H1 (cell line): ENCODE data around the gene FBXO34. TPM values are rescaled to one million over a fixed set of nuclear protein-coding genes. Genes with fewer than 3 reads are reported as not detected.

Source experiments
- CTCF ChIA-PET: fragments of 300-600 bp; sonication (Branson Sonifier 250); formaldehyde crosslinking; loops from one replicate; lab custom pipeline; 2021; ENCODE audit not compliant: partially characterized antibody; lab: Charles Lee
- POLR2A ChIA-PET: fragments of 300-600 bp; sonication (Branson Sonifier 250); formaldehyde crosslinking; loops from one replicate; lab custom pipeline; 2021; ENCODE audit warnings: inconsistent platforms; ENCODE audit not compliant: partially characterized antibody; lab: Charles Lee
- DNase-seq, 2 experiments: peaks; one replicate each; pipeline versions ENCODE4 v3.0.0 to v3.0.0-alpha.2; 2010 to 2022; ENCODE audit warnings: low spot score in 2 of 2, low read depth in 1 of 2, mixed read lengths in 1 of 2
- FAIRE-seq: peaks from 2 replicates; lab custom pipeline; 2011; peaks lifted over from hg19 to GRCh38; lab: Jason Lieb, UNC
- H2AFZ ChIP-seq: 2 replicates; pipeline ENCODE4 v1.8.1; 2012; ENCODE audit warnings: low read length, inconsistent platforms
- H2AK5ac ChIP-seq: 2 replicates; pipeline ENCODE4 v1.6.1; 2013; ENCODE audit warnings: low read depth, low read length
- H2BK120ac ChIP-seq: replicated peaks from 2 replicates; pipeline ENCODE3; 2013; ENCODE audit warnings: low read depth, low read length, inconsistent platforms
- H2BK12ac ChIP-seq: 2 replicates; pipeline ENCODE4 v1.6.1; 2013; ENCODE audit warnings: low read depth, low read length
- H2BK15ac ChIP-seq: 2 replicates; pipeline ENCODE4 v1.6.1; 2013; ENCODE audit warnings: low read length
- H2BK20ac ChIP-seq: 2 replicates; pipeline ENCODE4 v1.6.1; 2013; ENCODE audit warnings: low read length
- H2BK5ac ChIP-seq: 2 replicates; pipeline ENCODE4 v1.6.1; 2013; ENCODE audit warnings: low read depth, low read length
- H3K14ac ChIP-seq: 2 replicates; pipeline ENCODE4 v1.6.1; 2013; ENCODE audit warnings: inconsistent platforms; ENCODE audit not compliant: insufficient read length
- H3K18ac ChIP-seq: 2 replicates; pipeline ENCODE4 v1.6.1; 2013; ENCODE audit warnings: low read length; ENCODE audit errors: extremely low read depth
- H3K23ac ChIP-seq: 2 replicates; pipeline ENCODE4 v1.6.1; 2013; ENCODE audit warnings: inconsistent platforms; ENCODE audit not compliant: insufficient read length
- H3K23me2 ChIP-seq: 2 replicates; pipeline ENCODE4 v1.6.1; 2013; ENCODE audit warnings: low read depth, low read length
- H3K27ac ChIP-seq: 2 replicates; pipeline ENCODE4 v1.6.1; 2011; ENCODE audit warnings: low read depth, low read length, inconsistent platforms
- H3K27me3 ChIP-seq, 4 experiments: replicated peaks in 1 of 4; 1 replicate in 1 of 4; 2 replicates in 3 of 4; pipeline versions ENCODE4 v1.6.1 to v1.8.1; 2011 to 2013; ENCODE audit warnings: low read length in 3 of 4, mild to moderate bottlenecking in 3 of 4, inconsistent platforms in 2 of 4, mixed read lengths in 2 of 4, moderate library complexity in 1 of 4; ENCODE audit not compliant: control insufficient read depth in 3 of 4, insufficient read depth in 3 of 4; ENCODE audit errors: extremely low read depth in 1 of 4
- H3K36me3 ChIP-seq, 4 experiments: 2 replicates each; pipeline versions ENCODE4 v1.6.1 to v1.8.1; 2011 to 2013; ENCODE audit warnings: mild to moderate bottlenecking in 4 of 4, low read length in 3 of 4, moderate library complexity in 2 of 4, control low read depth in 1 of 4, inconsistent platforms in 1 of 4; ENCODE audit not compliant: insufficient read depth in 4 of 4, control insufficient read depth in 2 of 4
- H3K4ac ChIP-seq: replicated peaks from 2 replicates; pipeline ENCODE3; 2013; ENCODE audit warnings: low read length, low read depth, mixed read lengths, inconsistent platforms; ENCODE audit not compliant: insufficient read length
- H3K4me1 ChIP-seq, 4 experiments: replicated peaks in 1 of 4; 1 replicate in 1 of 4; 2 replicates in 3 of 4; pipeline versions ENCODE4 v1.6.1 to v1.8.1; 2011 to 2013; ENCODE audit warnings: low read length in 3 of 4, inconsistent platforms in 2 of 4, mixed read lengths in 1 of 4; ENCODE audit not compliant: insufficient read depth in 4 of 4, control insufficient read depth in 3 of 4
- H3K4me2 ChIP-seq, 2 experiments: 2 replicates each; pipeline versions ENCODE4 v1.6.1 to v1.8.1; 2011 to 2013; ENCODE audit warnings: low read depth in 2 of 2, low read length in 2 of 2, control low read depth in 1 of 2, inconsistent platforms in 1 of 2, mild to moderate bottlenecking in 1 of 2; ENCODE audit not compliant: insufficient read depth in 1 of 2
- H3K4me3 ChIP-seq, 4 experiments: fragments of 200-600, 300-600 bp in 1 of 4; sonication (generic), shearing (Covaris generic), sonication (Bioruptor Twin) in 1 of 4; 2 replicates each; pipeline versions ENCODE4 v1.5.1 to v1.8.1; 2011 to 2016; ENCODE audit warnings: low read length in 4 of 4, low read depth in 3 of 4, control low read depth in 2 of 4, inconsistent platforms in 2 of 4, mild to moderate bottlenecking in 2 of 4, mixed read lengths in 1 of 4, moderate library complexity in 1 of 4; ENCODE audit not compliant: insufficient read depth in 2 of 4; ENCODE audit errors: extremely low read depth in 1 of 4
- H3K56ac ChIP-seq: replicated peaks from 2 replicates; pipeline ENCODE3; 2013; ENCODE audit warnings: low read depth, mild to moderate bottlenecking, mixed read lengths, low read length, inconsistent platforms; ENCODE audit not compliant: insufficient read length
- H3K79me1 ChIP-seq: 2 replicates; pipeline ENCODE4 v1.6.1; 2013; ENCODE audit warnings: low read depth, low read length, control low read depth
- H3K79me2 ChIP-seq, 2 experiments: 2 replicates each; pipeline versions ENCODE4 v1.6.1 to v1.8.1; 2012 to 2013; ENCODE audit warnings: low read length in 2 of 2, mild to moderate bottlenecking in 2 of 2, inconsistent platforms in 1 of 2; ENCODE audit not compliant: insufficient read depth in 2 of 2, control insufficient read depth in 1 of 2
- H3K9ac ChIP-seq, 4 experiments: replicated peaks in 1 of 4; 1 replicate in 1 of 4; 2 replicates in 3 of 4; pipeline versions ENCODE4 v1.6.1 to v1.8.1; 2011 to 2013; ENCODE audit warnings: low read depth in 3 of 4, low read length in 3 of 4, control low read depth in 2 of 4, mild to moderate bottlenecking in 2 of 4, moderate library complexity in 2 of 4, inconsistent platforms in 1 of 4; ENCODE audit errors: extremely low read depth in 1 of 4
- H3K9me3 ChIP-seq, 2 experiments: 2 replicates each; pipeline versions ENCODE4 v1.6.1 to v1.8.1; 2012 to 2013; ENCODE audit warnings: mild to moderate bottlenecking in 2 of 2, moderate library complexity in 2 of 2, control low read depth in 1 of 2, inconsistent platforms in 1 of 2, low read depth in 1 of 2, low read length in 1 of 2, mixed read lengths in 1 of 2; ENCODE audit not compliant: insufficient read depth in 2 of 2
- H4K20me1 ChIP-seq, 2 experiments: replicated peaks in 1 of 2; 2 replicates each; pipeline versions ENCODE3 to v1.8.1; 2011 to 2013; ENCODE audit warnings: inconsistent platforms in 2 of 2, low read length in 2 of 2, mild to moderate bottlenecking in 1 of 2; ENCODE audit not compliant: insufficient read depth in 2 of 2, control insufficient read depth in 1 of 2
- H4K5ac ChIP-seq: 2 replicates; pipeline ENCODE4 v1.6.1; 2013; ENCODE audit warnings: low read length, low read depth, mixed read lengths, inconsistent platforms; ENCODE audit not compliant: insufficient read length
- H4K8ac ChIP-seq: 2 replicates; pipeline ENCODE4 v1.8.0; 2013; ENCODE audit warnings: mild to moderate bottlenecking, moderate library complexity, low read length, inconsistent platforms; ENCODE audit not compliant: insufficient read depth; ENCODE audit errors: extremely low read depth
- H4K91ac ChIP-seq: replicated peaks from 2 replicates; pipeline ENCODE3; 2013; ENCODE audit warnings: low read length, mixed read lengths, inconsistent platforms; ENCODE audit not compliant: insufficient read length
- ATF3 ChIP-seq: IDR thresholded peaks from 2 replicates; pipeline ENCODE4 v1.6.1; 2011; ENCODE audit warnings: low read depth, mild to moderate bottlenecking, low read length; ENCODE audit not compliant: insufficient read depth
- BCL11A ChIP-seq, 2 experiments: IDR thresholded peaks; one replicate each; pipeline ENCODE4 v1.6.1; 2011; ENCODE audit warnings: low read depth in 2 of 2, low read length in 2 of 2, mild to moderate bottlenecking in 2 of 2
- CBX5 ChIP-seq: fragments of 300-800, 300-1000 bp; sonication (generic); IDR thresholded peaks from 2 replicates; pipeline ENCODE4 v1.7.1; 2016; ENCODE audit warnings: antibody characterized with exemption, low read length, low read depth
- CBX8 ChIP-seq: fragments of 300-800, 300-1000 bp; sonication (generic); IDR thresholded peaks from 2 replicates; pipeline ENCODE4 v1.7.1; 2016; ENCODE audit warnings: low read depth, low read length, borderline replicate concordance
- CTCF ChIP-seq, 3 experiments: IDR thresholded peaks; 1 replicate in 2 of 3; 2 replicates in 1 of 3; pipeline versions ENCODE4 v1.5.1 to v1.6.1; 2011; ENCODE audit warnings: low read length in 3 of 3, mild to moderate bottlenecking in 3 of 3, inconsistent platforms in 2 of 3, low read depth in 1 of 3, moderate library complexity in 1 of 3; ENCODE audit not compliant: insufficient read depth in 1 of 3; ENCODE audit errors: control extremely low read depth in 1 of 3
- EP300 ChIP-seq, 2 experiments: IDR thresholded peaks; 1 replicate in 1 of 2; 2 replicates in 1 of 2; pipeline ENCODE4 v1.6.1; 2011 to 2012; ENCODE audit warnings: low read depth in 2 of 2, low read length in 2 of 2, mild to moderate bottlenecking in 2 of 2, borderline replicate concordance in 1 of 2, inconsistent platforms in 1 of 2, moderate library complexity in 1 of 2
- GABPA ChIP-seq: IDR thresholded peaks from 2 replicates; pipeline ENCODE4 v1.6.1; 2011; ENCODE audit warnings: mild to moderate bottlenecking, low read length, moderate library complexity, borderline replicate concordance; ENCODE audit not compliant: insufficient read depth
- KDM1A ChIP-seq: fragments of 200-600, 300-600 bp; sonication (generic); IDR thresholded peaks from 2 replicates; pipeline ENCODE4 v1.7.1; 2016; ENCODE audit warnings: mild to moderate bottlenecking, low read length, borderline replicate concordance
- POLR2AphosphoS5 ChIP-seq: IDR thresholded peaks from 2 replicates; pipeline ENCODE4 v1.6.1; 2011; ENCODE audit warnings: low read depth, low read length
- SP4 ChIP-seq: IDR thresholded peaks from 2 replicates; pipeline ENCODE4 v1.6.1; 2012; ENCODE audit warnings: low read length, inconsistent platforms
- SRF ChIP-seq: IDR thresholded peaks from 2 replicates; pipeline ENCODE4 v1.6.1; 2011; ENCODE audit warnings: mild to moderate bottlenecking, low read depth, low read length, moderate library complexity
- WGBS, 2 experiments: shearing (Covaris generic) in 1 of 2; methylation state at CpG; one replicate each; pipeline versions ENCODE4 v1.1.6 to v1.1.7; 2013 to 2015; ENCODE audit warnings: low lambda C conversion rate in 2 of 2, mixed read lengths in 2 of 2, inconsistent platforms in 1 of 2, low coverage in 1 of 2, missing lambda C conversion rate in 1 of 2; ENCODE audit not compliant: insufficient replicate concordance in 2 of 2, insufficient coverage in 1 of 2, insufficient read length in 1 of 2; ENCODE audit errors: extremely low coverage in 1 of 2, missing lambda C conversion rate in 1 of 2; 5-methylcytosine and 5-hydroxymethylcytosine counted together
- polyA plus RNA-seq, 7 experiments: library from polyadenylated mRNA; depleted of rRNA in 3 of 7; stranded (reverse) in 5 of 7; unstranded in 2 of 7; fragments of >200 nt in 5 of 7; fragments of 200-250 nt in 2 of 7; gene quantifications; 1 replicate in 5 of 7; 2 replicates in 1 of 7; 4 replicates in 1 of 7; pipeline versions ENCODE4 v1.2.1 to v1.2.3, GENCODE V29; 2011 to 2013; ENCODE audit warnings: missing spikeins in 2 of 7, mixed read lengths in 2 of 7
- total RNA-seq: library from RNA; stranded (reverse); fragmentation: NEBNext Ultra II Directional; extraction: Animal tissue kit (Norgen Biotek cat#: 25700); gene quantifications from 2 replicates; pipeline ENCODE4 v1.2.1, GENCODE V29; 2021

FBXO34 gene
- total and polyA plus RNA-seq, 2 of the 8 experiments (the other 6 are each of a cell fraction or from before 2014, with no cell fraction given): 7.0 to 14.4 TPM

- no peak overlapping the region for H3K23ac ChIP-seq
- no peaks in the 10 kb centered on the region for H4K20me1 ChIP-seq
- H3K56ac ChIP-seq: no peak overlapping the region
- ChIA-PET CTCF (interaction anchor here (1.1 kb wide), 1 partner anchor 33 kb away, joined by 3 read pairs; no protein-coding TSS in a partner anchor), POLR2A (no interaction called here)
- H4K5ac ChIP-seq: no peak overlapping the region
- H2AFZ ChIP-seq: no peak overlapping the region
- H3K27me3 ChIP-seq: no peaks in the 10 kb centered on the region
- H3K18ac ChIP-seq: no peak overlapping the region
- H3K14ac ChIP-seq: no peak overlapping the region
- no peaks in the 10 kb centered on the region for H3K9me3 ChIP-seq
- no peaks in the 10 kb centered on the region for H3K23me2 ChIP-seq
- no peak overlapping the region for H2BK5ac ChIP-seq
- H3K36me3 ChIP-seq: no peaks in the 10 kb centered on the region
- no peak overlapping the region for H2BK20ac ChIP-seq
- H3K4me2 ChIP-seq: no peak overlapping the region
- H3K79me1 ChIP-seq: no peaks in the 10 kb centered on the region
- DNase-seq: no peak
- H4K8ac ChIP-seq: no peak overlapping the region
- H4K91ac ChIP-seq: no peak overlapping the region
- H2BK120ac ChIP-seq: no peak overlapping the region
- no peaks in the 10 kb centered on the region for H3K79me2 ChIP-seq
- H3K9ac ChIP-seq: no peak overlapping the region
- no peak overlapping the region for H3K27ac ChIP-seq
- WGBS, 2 experiments: 94% methylated on average over 2 of the region's 2 CpGs; no CpG with 5 or more reads in 1 of the 2 experiments
- no peak overlapping the region for H2AK5ac ChIP-seq
- FAIRE-seq: no peak
- no peak overlapping the region for H3K4me3 ChIP-seq
- H2BK15ac ChIP-seq: no peak overlapping the region
- no peak overlapping the region for H2BK12ac ChIP-seq
- no peaks in the 10 kb centered on the region for H3K4me1 ChIP-seq
- no peak overlapping the region for H3K4ac ChIP-seq
- TF ChIP-seq KDM1A (no peak), CBX8 (no peak), SP4 (no peak), POLR2AphosphoS5 (no peak), CTCF (IDR thresholded peaks at IDR 0.05; ENCODE audit: control extremely low read depth in 1 of 3, insufficient read depth in 1 of 3, low read depth in 1 of 3, low read length in 3 of 3) (no peak), GABPA (no peak), BCL11A (IDR thresholded peaks at IDR 0.05; ENCODE audit: low read depth in 2 of 2, low read length in 2 of 2) (no peak), ATF3 (no peak), CBX5 (no peak), EP300 (IDR thresholded peaks at IDR 0.05; ENCODE audit: borderline replicate concordance in 1 of 2, low read depth in 2 of 2, low read length in 2 of 2) (no peak), SRF (no peak)
Measured at GRCh38 chr14:55228261-55228660, 43.0 kb upstream of the FBXO34 start.
